ENCODE results near the gene TET2. TPM values are rescaled to one million over a fixed set of nuclear protein-coding genes. Genes with fewer than 3 reads are reported as not detected.

Gene TET2
- total RNA-seq, 1 experiment from 2014 or later, result 13.1 TPM

DNA sequence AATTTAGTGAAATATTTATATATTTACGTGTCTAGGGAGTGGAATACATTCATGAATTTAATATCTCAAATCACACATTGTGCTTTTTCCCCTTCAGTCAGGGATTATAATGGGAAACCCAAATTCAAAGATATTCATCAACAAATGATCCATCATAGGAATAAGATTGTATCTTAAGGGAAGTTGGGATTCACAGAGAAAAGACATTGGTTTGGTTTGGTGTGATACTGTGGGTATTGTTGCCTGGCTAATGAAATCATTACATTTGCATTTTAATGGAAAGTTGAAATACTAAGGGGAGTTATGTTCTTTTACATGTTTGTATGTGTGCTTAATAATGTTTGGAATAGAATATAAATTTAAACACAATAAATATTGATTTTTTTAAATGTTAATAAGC, 1.7 kb downstream of the TET2 start:
- H3K4me3 ChIP-seq, result peak overlapping the region; percentile 94
- peaks cover 7% of the 10 kb centered on the region; the same call in 1 of the 2 replicates for H3K36me3 ChIP-seq
- H3K9me3 ChIP-seq (replicated peaks), result no peaks in the 10 kb centered on the region
- H3K4me1 ChIP-seq (replicated peaks), result no peaks in the 10 kb centered on the region; the same call in 1 of the 2 replicates
- no peak for DNase-seq (ENCODE audit: low read depth in 1 of 2, low spot score in 2 of 2)
- no peaks in the 10 kb centered on the region for H3K27me3 ChIP-seq (replicated peaks)
- H3K27ac ChIP-seq, result no peak overlapping the region

DNA sequence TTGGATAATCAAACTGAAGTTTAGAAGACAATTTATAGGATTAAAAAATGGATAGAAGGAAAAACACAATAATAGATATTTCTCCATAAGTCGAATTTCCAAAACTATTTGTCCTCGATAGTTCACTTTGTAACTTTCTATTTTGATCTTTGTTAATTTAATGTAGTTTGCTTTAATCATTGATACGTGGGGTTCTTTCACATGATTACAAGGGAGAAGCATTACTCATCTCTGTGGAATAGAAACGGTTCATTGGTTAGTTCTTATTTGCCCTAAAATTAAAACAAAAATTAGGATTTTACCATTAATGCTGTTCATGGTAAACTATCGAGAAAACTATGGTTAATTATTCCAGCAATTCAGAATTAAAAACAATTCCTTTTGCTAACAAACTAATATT, 2.1 kb downstream of the TET2 start:
- Histone ChIP-seq H3K27ac (no peak overlapping the region), H3K36me3 (peaks cover 7% of the 10 kb centered on the region; the same call in 1 of the 2 replicates), H3K4me3 (no peak overlapping the region; the same call in 1 of the 2 replicates), H3K4me1 (replicated peaks) (no peaks in the 10 kb centered on the region; the same call in 1 of the 2 replicates), H3K9me3 (replicated peaks) (no peaks in the 10 kb centered on the region), H3K27me3 (replicated peaks) (no peaks in the 10 kb centered on the region)
- DNase-seq (ENCODE audit: low read depth in 1 of 2, low spot score in 2 of 2), result no peak

DNA sequence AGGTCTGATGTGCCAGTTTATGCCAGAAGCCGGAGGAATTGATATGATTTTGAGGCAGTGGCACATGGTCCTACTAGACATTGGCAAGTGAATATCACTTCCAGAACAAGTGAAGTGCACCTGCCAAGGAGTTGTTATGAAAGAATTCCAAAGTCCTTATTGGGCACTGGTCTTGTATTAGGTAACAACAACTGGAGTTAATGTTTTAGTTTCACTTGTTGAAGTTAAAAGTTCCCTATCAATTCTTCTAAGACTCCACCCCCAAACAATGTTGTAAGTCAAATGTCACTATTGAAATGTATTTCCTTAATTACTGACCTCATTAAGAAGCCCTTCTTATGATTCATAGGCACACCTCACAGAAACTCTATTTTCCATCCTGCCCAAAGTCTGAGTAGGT, 3.1 kb downstream of the TET2 start:
- no peaks in the 10 kb centered on the region for H3K9me3 ChIP-seq (replicated peaks)
- no peak for DNase-seq (ENCODE audit: low read depth in 1 of 2, low spot score in 2 of 2)
- no peak overlapping the region for H3K4me3 ChIP-seq
- no peaks in the 10 kb centered on the region; the same call in 1 of the 2 replicates for H3K4me1 ChIP-seq (replicated peaks)
- H3K27me3 ChIP-seq (replicated peaks), result no peaks in the 10 kb centered on the region
- H3K36me3 ChIP-seq, result peaks cover 7% of the 10 kb centered on the region; the same call in 1 of the 2 replicates
- H3K27ac ChIP-seq, result no peak overlapping the region

DNA sequence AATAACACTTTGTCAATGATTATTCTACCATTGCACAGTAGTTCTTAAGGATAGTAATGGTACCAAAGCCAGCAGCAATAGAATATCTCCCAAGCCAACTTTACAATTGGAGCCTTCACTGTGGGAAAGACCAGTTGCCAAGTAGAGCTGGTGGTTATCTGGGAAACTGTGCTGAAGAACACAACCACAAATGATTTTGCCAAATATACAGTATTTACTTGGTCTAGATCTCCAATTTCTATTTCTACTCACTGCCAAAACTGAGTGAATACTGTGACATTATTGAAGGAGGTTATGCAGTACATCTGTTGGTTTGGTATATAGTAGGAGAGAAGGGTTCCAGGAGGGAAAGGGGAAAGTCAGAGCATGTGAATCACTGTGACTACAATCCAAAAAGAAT, 3.8 kb downstream of the TET2 start:
- Histone ChIP-seq H3K27me3 (replicated peaks) (no peaks in the 10 kb centered on the region), H3K4me3 (no peak overlapping the region), H3K9me3 (replicated peaks) (no peaks in the 10 kb centered on the region), H3K4me1 (replicated peaks) (no peaks in the 10 kb centered on the region; the same call in 1 of the 2 replicates), H3K27ac (no peak overlapping the region), H3K36me3 (peaks cover 7% of the 10 kb centered on the region; the same call in 1 of the 2 replicates)
- no peak for DNase-seq (ENCODE audit: low read depth in 1 of 2, low spot score in 2 of 2)

DNA sequence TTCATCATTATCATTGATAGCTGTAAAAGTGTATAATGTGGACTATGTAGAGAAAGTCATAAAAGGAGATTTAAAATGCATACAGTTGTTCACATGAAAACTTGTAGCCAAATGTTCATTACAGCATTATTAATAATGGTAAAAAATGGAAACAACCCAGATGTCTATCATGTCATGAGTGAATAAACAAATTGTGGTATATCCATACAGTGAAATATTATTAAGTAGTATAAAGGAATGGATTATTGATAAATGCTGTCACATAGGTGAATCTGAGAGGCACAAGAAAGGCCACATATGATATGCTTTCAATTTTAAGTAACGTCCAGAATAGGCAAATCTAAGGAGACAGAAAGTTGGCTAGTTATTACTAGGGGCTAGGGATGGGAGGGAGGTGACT, 7.1 kb downstream of the TET2 start:
- Histone ChIP-seq H3K36me3 (no peaks in the 10 kb centered on the region), H3K4me1 (replicated peaks) (no peaks in the 10 kb centered on the region), H3K27me3 (replicated peaks) (no peaks in the 10 kb centered on the region), H3K9me3 (replicated peaks) (no peaks in the 10 kb centered on the region), H3K4me3 (no peak overlapping the region), H3K27ac (no peak overlapping the region)
- no peak for DNase-seq (ENCODE audit: low read depth in 1 of 2, low spot score in 2 of 2)

DNA sequence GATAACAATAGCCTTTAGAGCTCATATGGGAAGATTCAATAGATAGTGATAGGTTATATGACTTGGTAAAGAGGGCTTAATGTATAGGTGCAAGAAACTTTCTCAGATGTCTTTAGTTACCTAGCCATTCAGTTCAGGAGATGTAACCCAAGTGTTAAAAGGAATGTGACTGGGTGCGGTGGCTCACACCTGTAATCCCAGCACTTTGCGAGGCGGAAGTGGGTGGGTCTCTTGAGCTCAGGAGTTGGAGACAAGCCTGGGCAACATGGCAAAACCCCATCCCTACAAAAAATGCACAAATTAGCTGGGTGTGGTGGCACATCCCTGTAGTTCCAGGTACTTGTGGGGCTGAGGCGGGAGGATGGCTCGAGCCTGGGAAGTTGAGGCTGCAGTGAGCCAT, 7.9 kb downstream of the TET2 start:
- no peak for DNase-seq (ENCODE audit: low read depth in 1 of 2, low spot score in 2 of 2)
- Histone ChIP-seq H3K4me3 (no peak overlapping the region), H3K36me3 (no peaks in the 10 kb centered on the region)

DNA sequence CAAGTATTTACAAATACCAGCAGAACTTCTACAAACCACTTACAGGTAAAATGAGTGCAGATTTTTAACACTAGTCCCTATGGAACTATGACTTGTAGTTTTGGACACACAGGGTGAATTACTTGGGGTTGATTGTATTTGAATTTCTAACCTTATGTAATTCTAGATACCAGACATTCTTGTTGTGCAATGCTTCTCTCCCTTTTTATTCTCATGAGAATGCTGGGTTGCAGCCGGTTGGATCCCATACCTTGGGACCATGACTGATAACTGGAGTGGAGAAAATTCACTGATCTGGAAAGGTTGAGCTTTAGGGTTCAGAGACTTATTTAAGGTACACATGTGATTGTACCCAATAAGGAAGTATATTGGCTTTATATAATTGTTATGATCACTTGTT, 8.8 kb downstream of the TET2 start:
- H3K9me3 ChIP-seq (replicated peaks), result no peaks in the 10 kb centered on the region
- DNase-seq (ENCODE audit: low read depth in 1 of 2, low spot score in 2 of 2), result no peak
- no peak overlapping the region for H3K4me3 ChIP-seq
- H3K36me3 ChIP-seq, result no peaks in the 10 kb centered on the region
- no peak overlapping the region for H3K27ac ChIP-seq
- H3K4me1 ChIP-seq (replicated peaks), result no peaks in the 10 kb centered on the region
- no peaks in the 10 kb centered on the region for H3K27me3 ChIP-seq (replicated peaks)

More for the DNA sequence above, 7.9 kb downstream of the TET2 start:
- Histone ChIP-seq H3K27ac (no peak overlapping the region), H3K9me3 (replicated peaks) (no peaks in the 10 kb centered on the region), H3K4me1 (replicated peaks) (no peaks in the 10 kb centered on the region), H3K27me3 (replicated peaks) (no peaks in the 10 kb centered on the region)

DNA sequence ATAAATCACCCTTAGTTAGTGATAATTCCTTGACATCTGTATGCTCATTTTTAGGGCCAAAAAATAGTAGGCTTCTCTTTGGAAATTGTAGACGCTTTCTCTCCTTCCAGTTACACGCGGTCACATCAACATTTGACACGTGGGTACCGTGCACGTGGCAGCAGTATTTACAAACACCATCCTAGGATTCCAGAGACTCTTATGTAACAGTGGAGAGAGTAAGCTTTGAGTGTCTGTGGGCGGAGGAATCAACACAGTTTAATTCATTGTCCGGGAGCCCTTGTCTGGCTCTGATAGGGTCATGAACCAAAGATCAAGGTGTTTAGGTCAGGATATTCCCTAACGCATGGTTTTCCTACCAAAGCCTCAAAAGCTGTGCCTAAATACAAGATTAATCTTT, 12.2 kb downstream of the TET2 start:
- Histone ChIP-seq H3K27ac (no peak overlapping the region), H3K36me3 (no peaks in the 10 kb centered on the region), H3K27me3 (replicated peaks) (no peaks in the 10 kb centered on the region), H3K4me1 (replicated peaks) (no peaks in the 10 kb centered on the region), H3K4me3 (no peak overlapping the region), H3K9me3 (replicated peaks) (no peaks in the 10 kb centered on the region; the same call in 1 of the 2 replicates)
- DNase-seq (ENCODE audit: low read depth in 1 of 2, low spot score in 2 of 2), result no peak

DNA sequence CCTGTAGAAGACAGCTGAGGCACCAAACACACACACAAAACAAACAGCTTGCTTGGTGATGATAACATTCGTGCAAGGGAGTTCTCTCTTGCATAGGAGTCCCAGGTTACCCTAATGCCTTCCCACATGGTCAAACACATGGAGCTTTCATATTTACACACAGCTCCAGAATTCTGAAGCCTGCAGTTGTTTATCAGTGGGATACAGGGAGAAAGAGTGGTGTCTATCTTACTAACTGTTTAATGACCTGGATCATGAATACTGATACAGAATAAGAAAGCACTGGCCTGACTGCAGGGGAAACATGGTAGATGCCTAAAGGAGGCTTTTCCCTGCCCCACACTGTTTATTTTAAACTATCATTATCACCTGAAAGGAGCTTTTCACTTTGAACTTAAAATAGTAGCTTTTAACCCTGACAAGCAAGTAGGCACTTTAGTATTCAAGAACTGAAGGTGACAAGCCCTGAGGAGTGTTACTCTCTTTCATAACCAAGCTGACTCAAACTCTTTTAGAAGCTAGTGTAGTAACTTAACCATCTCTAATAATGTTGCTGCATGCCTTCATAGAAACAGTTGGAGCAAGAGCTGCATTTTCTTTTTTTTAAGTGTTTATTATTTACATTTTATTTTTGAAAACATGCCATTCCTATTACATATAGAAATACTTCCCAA, 15.6 kb downstream of the TET2 start:
- Histone ChIP-seq H3K36me3 (no peaks in the 10 kb centered on the region), H3K4me1 (replicated peaks) (no peaks in the 10 kb centered on the region), H3K27ac (no peak overlapping the region), H3K27me3 (replicated peaks) (no peaks in the 10 kb centered on the region), H3K4me3 (no peak overlapping the region), H3K9me3 (replicated peaks) (no peaks in the 10 kb centered on the region; the same call in 1 of the 2 replicates)
- no peak for DNase-seq (ENCODE audit: low read depth in 1 of 2, low spot score in 2 of 2)

DNA sequence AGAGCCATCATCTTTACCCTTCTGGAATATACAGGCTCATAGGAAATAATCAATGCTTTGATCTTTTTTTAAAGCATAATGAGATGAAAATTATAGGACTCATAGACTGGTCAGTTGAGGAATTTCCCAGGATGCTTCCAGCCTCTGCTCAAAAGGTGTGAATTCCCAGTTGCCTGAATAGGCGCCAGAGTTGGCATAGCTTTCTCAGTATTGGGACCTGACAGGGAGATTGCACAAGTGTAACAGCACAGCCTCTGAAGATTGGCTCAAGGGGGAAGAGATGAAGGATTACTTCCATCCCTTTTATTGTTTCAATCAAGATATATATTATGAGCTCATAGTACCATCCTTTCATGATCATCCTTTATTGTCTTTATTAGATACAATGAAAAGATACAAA, 17.9 kb downstream of the TET2 start:
- no peak overlapping the region for H3K4me3 ChIP-seq
- DNase-seq (ENCODE audit: low read depth in 1 of 2, low spot score in 2 of 2), result no peak
- no peaks in the 10 kb centered on the region for H3K4me1 ChIP-seq (replicated peaks)
- no peak overlapping the region for H3K27ac ChIP-seq
- no peaks in the 10 kb centered on the region for H3K36me3 ChIP-seq
- H3K27me3 ChIP-seq (replicated peaks), result no peaks in the 10 kb centered on the region
- H3K9me3 ChIP-seq (replicated peaks), result no peaks in the 10 kb centered on the region; the same call in 1 of the 2 replicates

DNA sequence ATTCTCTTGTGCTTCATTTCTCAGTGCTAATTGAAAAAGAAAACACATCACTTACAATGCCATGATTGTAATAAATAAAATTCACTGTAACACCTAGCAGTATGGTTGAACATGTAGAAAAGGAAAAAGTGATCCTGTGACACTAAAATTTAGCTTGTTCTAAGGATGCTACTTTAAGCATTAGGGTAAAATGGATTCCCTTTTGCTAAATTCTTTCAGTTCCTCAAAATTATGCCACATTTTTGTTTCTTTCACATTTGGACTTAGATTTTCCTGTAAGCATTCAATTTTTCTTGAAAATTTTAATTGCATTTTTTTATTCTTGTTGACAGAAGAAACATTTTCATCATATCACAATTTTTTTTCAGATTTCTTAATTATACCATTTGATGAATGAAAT, 19.4 kb downstream of the TET2 start:
- Histone ChIP-seq H3K27me3 (replicated peaks) (no peaks in the 10 kb centered on the region), H3K4me1 (replicated peaks) (no peaks in the 10 kb centered on the region), H3K36me3 (no peaks in the 10 kb centered on the region), H3K9me3 (replicated peaks) (no peaks in the 10 kb centered on the region; the same call in 1 of the 2 replicates), H3K4me3 (no peak overlapping the region), H3K27ac (no peak overlapping the region)
- no peak for DNase-seq (ENCODE audit: low read depth in 1 of 2, low spot score in 2 of 2)

DNA sequence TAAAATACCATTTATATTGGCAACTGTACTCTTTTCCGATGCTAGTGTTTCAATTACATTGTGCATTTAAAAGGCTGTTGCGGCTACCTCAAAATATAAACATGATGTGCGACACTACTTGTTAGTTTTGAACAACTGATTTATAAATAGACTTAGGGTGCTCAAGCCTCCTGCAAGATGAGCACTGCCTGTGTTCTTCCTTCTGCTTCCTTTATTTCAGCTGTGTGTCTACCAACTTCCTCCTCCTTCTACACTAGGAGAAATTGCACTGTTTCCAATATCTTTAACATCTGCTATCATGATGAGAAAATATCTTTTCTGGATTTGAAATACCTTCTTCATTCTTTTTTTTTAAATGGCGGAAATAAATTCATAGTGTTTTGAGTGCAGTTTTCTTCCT, 24.0 kb downstream of the TET2 start:
- Histone ChIP-seq H3K27me3 (replicated peaks) (no peaks in the 10 kb centered on the region), H3K27ac (no peak overlapping the region), H3K9me3 (replicated peaks) (no peaks in the 10 kb centered on the region), H3K4me1 (replicated peaks) (no peaks in the 10 kb centered on the region), H3K36me3 (no peaks in the 10 kb centered on the region), H3K4me3 (no peak overlapping the region)
- no peak for DNase-seq (ENCODE audit: low read depth in 1 of 2, low spot score in 2 of 2)

DNA sequence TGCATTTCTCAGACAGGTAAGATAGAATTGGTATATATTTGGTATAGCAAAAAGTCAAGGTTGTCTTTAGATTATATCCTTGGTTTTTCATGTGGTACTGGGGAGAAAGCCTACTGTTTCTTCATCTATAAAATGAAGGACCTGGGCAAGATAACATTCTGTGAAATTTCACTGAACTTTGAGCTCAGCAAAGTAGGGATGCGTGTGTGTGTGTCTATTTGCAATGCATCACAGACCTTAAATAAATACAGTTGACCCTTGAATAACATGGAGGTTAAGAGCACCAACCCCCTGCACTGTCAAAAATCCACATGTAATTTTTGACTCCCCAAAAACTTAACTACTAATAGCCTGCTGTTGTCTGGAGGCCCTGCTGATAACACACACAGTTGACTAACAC, 25.2 kb downstream of the TET2 start:
- Histone ChIP-seq H3K9me3 (replicated peaks) (no peaks in the 10 kb centered on the region), H3K4me3 (no peak overlapping the region), H3K27me3 (replicated peaks) (no peaks in the 10 kb centered on the region), H3K27ac (no peak overlapping the region), H3K36me3 (no peaks in the 10 kb centered on the region), H3K4me1 (replicated peaks) (no peaks in the 10 kb centered on the region)
- DNase-seq (ENCODE audit: low read depth in 1 of 2, low spot score in 2 of 2), result no peak

DNA sequence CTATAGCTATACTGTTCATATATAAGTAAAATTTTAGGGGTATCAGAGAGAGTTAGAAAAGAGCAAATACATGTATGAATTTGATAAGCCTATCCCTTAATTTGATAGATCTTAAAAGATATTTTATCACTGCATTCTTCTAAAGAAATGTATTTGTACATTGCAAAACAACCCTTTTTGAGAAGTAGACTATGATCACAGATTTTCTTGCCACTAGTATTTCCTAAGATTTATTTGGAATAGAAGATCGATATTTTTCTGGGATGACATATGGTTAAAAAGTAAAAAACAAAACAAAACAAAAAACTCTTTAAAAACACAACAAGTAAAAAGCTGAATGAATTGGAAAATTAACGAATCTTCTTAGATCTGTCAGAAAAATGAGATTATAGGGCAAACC, 27.4 kb downstream of the TET2 start:
- Histone ChIP-seq H3K27me3 (replicated peaks) (no peaks in the 10 kb centered on the region), H3K4me1 (replicated peaks) (no peaks in the 10 kb centered on the region), H3K27ac (no peak overlapping the region), H3K4me3 (no peak overlapping the region), H3K9me3 (replicated peaks) (no peaks in the 10 kb centered on the region), H3K36me3 (no peaks in the 10 kb centered on the region)
- no peak for DNase-seq (ENCODE audit: low read depth in 1 of 2, low spot score in 2 of 2)

All from SJSA1 (cell line).